GM12801 (cell line): Measurements from ENCODE around the gene PMF1.

Source experiments
- TF ChIP-seq, protein P1 (sequence below): IDR thresholded peaks from one replicate; pipeline ENCODE4 v1.5.1; 2011; ENCODE audit warnings: control low read depth; ENCODE audit not compliant: insufficient read length; ENCODE audit errors: extremely low read depth

Gene PMF1

DNA sequence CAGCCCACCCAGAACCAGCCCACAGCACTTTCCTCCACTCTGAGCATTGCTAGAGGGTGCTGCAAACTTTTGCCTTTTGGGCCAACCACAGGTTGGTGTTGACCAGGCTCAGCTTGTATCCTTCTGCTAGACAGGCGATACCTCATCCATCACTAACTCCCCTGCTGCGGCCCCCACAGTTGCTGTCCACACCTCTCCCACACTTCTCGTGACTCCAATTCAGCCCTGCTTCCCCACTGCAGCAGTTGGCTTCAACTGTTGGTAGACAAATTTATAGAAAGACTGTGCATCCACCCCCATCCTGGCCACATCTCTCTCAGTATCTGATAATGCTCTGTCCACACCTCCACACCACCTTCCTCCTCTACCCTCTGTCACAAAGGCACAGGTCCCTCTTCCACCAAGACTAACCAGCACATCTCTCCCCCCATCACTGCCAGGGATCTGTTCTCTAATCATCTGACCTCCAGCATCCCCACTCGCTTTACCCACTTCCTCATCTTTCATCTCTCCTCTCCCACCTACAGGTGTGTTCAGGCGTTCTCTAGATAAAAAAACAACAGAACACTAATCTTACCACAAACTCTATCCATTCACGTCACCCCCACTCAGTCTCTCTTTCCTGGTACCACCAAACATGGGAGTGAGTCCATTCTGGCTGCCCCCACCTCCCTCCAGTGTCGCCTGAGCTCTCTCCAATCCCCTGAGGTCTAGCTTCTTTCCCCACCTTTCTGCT lies 34.7 kb upstream of the PMF1 start:
- TF ChIP-seq, protein P1, sequence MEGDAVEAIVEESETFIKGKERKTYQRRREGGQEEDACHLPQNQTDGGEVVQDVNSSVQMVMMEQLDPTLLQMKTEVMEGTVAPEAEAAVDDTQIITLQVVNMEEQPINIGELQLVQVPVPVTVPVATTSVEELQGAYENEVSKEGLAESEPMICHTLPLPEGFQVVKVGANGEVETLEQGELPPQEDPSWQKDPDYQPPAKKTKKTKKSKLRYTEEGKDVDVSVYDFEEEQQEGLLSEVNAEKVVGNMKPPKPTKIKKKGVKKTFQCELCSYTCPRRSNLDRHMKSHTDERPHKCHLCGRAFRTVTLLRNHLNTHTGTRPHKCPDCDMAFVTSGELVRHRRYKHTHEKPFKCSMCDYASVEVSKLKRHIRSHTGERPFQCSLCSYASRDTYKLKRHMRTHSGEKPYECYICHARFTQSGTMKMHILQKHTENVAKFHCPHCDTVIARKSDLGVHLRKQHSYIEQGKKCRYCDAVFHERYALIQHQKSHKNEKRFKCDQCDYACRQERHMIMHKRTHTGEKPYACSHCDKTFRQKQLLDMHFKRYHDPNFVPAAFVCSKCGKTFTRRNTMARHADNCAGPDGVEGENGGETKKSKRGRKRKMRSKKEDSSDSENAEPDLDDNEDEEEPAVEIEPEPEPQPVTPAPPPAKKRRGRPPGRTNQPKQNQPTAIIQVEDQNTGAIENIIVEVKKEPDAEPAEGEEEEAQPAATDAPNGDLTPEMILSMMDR = no peak

DNA sequence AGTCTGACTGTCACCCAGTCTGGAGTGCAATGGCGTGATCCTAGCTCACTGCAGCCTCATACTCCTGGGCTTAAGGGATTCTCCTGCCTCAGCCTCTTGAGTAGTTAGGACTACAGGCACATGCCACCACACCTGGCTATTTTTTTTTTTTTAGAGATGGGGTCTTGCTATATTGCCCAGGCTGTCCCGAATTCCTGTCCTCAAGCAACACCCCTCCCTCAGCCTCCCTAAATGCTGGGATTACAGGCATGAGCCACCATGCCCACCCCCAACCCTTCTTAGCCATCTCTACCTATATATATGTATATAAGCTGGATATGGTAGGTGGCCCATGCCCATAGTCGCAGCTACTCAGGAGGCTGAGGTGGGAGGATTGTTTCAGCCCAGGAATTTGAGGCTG lies 32.3 kb upstream of the PMF1 start:
- TF ChIP-seq, protein P1 = no peak

DNA sequence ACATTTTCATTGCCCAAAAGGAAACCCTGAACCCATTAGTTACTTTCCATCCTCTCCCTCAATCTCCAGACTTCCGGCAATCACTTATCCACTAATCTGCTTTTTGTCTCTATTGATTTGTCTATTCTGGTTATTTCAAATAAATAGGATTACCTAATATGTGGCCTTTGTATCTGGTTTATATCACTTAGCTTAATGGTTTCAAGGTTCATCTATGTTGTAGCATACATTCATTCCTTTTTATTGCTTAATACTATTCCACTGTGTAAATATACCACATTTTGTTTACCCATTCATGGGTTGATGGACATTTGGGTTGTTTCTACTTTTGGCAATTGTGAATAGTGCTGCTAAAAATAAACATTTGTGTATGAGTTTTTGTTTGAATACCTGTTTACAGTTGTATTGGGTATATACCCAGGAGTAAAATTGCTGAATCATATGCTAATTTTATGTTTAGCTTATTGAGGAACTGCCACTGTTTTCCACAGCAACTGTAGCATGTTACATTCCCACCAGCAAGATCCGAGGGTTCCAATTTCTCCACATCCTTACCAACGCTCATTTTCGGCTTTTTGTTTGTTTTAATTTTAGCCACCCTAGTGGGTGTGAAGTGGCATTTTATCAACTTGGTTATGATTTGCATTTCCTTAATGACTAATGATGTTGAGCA lies 21.4 kb upstream of the PMF1 start:
- TF ChIP-seq, protein P1 = no peak

DNA sequence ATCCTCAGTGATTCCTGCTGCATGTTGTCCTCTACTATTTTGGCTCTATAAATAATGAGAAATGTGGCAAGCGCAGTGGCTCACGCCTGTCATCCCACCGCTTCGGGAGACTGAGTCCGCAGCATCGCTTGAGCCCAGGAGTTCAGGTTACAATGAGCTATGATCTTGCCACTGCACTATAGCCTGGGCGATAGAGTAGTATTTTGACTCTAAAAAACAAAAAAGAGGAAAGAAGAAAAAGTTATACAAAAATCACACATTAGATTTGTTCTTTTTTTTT lies 19.7 kb upstream of the PMF1 start:
- TF ChIP-seq, protein P1 = no peak

DNA sequence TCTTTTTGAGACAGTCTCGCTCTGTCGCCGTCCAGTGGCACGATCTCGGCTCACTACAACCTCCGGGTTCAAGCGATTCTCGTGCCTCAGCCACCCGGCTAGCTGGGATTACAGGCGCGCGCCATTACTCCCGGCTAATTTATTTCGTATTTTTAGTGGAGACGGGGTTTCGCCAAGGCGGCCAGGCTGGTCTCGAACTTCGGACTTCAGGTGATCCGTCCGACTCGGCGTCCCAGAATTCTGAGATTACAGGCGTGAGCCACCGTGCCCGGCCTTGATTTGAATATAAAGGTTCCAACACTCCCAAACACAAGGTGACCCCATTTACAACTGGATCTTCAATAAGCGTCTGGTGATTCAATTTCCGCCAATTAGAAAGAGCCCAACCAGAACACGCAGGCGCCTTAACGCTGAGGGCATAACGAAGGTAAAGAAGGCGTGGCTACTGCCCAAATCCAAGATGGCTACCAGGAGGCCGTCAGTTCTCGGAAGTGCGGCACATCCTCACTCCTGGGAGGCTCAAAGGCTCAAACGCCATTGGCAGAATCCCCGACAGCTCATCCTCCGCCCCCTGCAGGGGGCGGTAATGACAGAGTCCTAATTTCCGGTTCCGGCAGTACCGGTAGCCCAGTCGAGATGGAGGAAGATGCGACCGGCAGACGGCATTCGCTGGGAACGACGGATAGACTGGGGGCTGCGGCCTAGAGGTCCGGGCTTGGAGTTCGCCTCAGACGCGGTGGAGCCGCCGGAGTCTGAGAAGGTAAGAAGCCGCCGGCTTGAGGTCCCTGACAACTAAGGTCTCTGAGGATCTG lies 19.1 kb upstream of the PMF1 start, which contains the start of gene SLC25A44:
Gene SLC25A44 (plus strand): TSS at position 617 of the 812 bp plus-strand sequence. CDS start 5,744 bp downstream, outside the sequence.
- TF ChIP-seq, protein P1 = no peak

DNA sequence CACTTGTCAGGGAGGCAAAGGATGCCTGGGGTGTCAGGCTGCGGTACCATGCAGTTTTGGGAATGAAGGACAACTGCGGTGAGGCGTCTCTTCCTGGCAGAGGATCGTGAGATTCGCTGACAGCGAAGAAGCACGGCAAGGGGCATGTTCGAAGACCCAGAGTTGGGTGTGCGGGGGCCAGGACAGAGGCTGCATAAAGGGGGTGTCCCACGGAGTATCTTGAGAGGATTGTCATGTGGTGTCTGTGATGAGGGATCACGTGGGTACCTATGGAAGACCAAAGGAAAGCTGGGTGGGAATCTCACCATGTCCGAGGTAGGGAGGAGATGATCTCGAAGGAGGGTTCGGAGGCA lies 18.5 kb upstream of the PMF1 start:
- TF ChIP-seq, protein P1 = no peak

DNA sequence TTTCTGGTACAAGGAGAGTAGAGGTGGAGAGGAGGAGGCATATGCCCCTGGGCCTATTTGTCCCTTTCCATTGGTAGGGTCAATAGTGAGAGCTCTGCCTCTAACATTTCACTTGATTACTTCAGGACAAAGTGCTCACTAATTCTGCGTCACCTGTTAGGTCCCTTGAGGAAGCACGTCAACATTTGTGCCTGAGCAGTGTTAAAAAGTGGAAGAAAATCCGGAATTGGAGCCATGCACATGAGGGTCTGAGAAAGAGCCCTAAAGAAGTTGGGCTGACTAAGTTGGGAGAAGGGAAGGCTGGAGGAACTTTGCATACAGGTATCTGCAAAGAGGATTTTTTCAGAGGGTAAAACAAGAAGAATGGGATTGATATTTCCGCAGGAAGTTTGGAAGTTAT lies 17.0 kb upstream of the PMF1 start:
- TF ChIP-seq, protein P1 = no peak
